H1 (cell line): ENCODE data around the gene PRKN.

Experiments used
- CHD2 ChIP-seq: IDR thresholded peaks from 2 replicates; pipeline ENCODE4 v1.6.1; 2012; ENCODE audit warnings: low read length, improper control_type of control experiment
- CTCF ChIP-seq, 3 experiments: IDR thresholded peaks; 1 replicate in 2 of 3; 2 replicates in 1 of 3; pipeline versions ENCODE4 v1.5.1 to v1.6.1; 2011; ENCODE audit warnings: low read length in 3 of 3, mild to moderate bottlenecking in 3 of 3, inconsistent platforms in 2 of 3, low read depth in 1 of 3, moderate library complexity in 1 of 3; ENCODE audit not compliant: insufficient read depth in 1 of 3; ENCODE audit errors: control extremely low read depth in 1 of 3
- EP300 ChIP-seq, 2 experiments: IDR thresholded peaks; 1 replicate in 1 of 2; 2 replicates in 1 of 2; pipeline ENCODE4 v1.6.1; 2011 to 2012; ENCODE audit warnings: low read depth in 2 of 2, low read length in 2 of 2, mild to moderate bottlenecking in 2 of 2, borderline replicate concordance in 1 of 2, inconsistent platforms in 1 of 2, moderate library complexity in 1 of 2
- EZH2 ChIP-seq: fragments of 200-600 bp; sonication (generic); IDR thresholded peaks from 2 replicates; pipeline ENCODE4 v1.7.1; 2012; ENCODE audit warnings: low read depth, mild to moderate bottlenecking, moderate library complexity, low read length, inconsistent platforms; ENCODE audit not compliant: severe bottlenecking
- POLR2A ChIP-seq, 2 experiments: IDR thresholded peaks; 1 replicate in 1 of 2; 2 replicates in 1 of 2; pipeline ENCODE4 v1.6.1; 2011; ENCODE audit warnings: low read depth in 2 of 2, low read length in 2 of 2, mild to moderate bottlenecking in 2 of 2; ENCODE audit errors: control extremely low read depth in 1 of 2
- RFX5 ChIP-seq: IDR thresholded peaks from 2 replicates; pipeline ENCODE4 v1.6.1; 2011; ENCODE audit warnings: low read depth, low read length, improper control_type of control experiment, borderline replicate concordance
- SIRT6 ChIP-seq: IDR thresholded peaks from one replicate; pipeline ENCODE4 v1.7.1; 2012; ENCODE audit warnings: low read length, inconsistent platforms
- SRF ChIP-seq: IDR thresholded peaks from 2 replicates; pipeline ENCODE4 v1.6.1; 2011; ENCODE audit warnings: mild to moderate bottlenecking, low read depth, low read length, moderate library complexity
- TAF1 ChIP-seq: IDR thresholded peaks from 2 replicates; pipeline ENCODE4 v1.6.1; 2011; ENCODE audit warnings: mild to moderate bottlenecking, low read depth, low read length
- TBP ChIP-seq: IDR thresholded peaks from 2 replicates; pipeline ENCODE4 v1.6.1; 2011; ENCODE audit warnings: low read depth, low read length, improper control_type of control experiment
- TCF12 ChIP-seq: IDR thresholded peaks from 2 replicates; pipeline ENCODE4 v1.6.1; 2011; ENCODE audit warnings: low read depth, mild to moderate bottlenecking, low read length
- YY1 ChIP-seq: IDR thresholded peaks from 2 replicates; pipeline ENCODE4 v1.6.1; 2011; ENCODE audit warnings: low read depth, mild to moderate bottlenecking, low read length
- ZNF274 ChIP-seq: IDR thresholded peaks from 2 replicates; pipeline ENCODE4 v1.7.0; 2012; ENCODE audit warnings: low read length, borderline replicate concordance; ENCODE audit errors: extremely low read depth

GRCh38 chr6:162017536-162017935, 710.0 kb downstream of the PRKN start:
- TF ChIP-seq CTCF (IDR thresholded peaks at IDR 0.05; ENCODE audit: control extremely low read depth in 1 of 3, insufficient read depth in 1 of 3, low read depth in 1 of 3, low read length in 3 of 3) (no peak), ZNF274 (no peak), SRF (no peak), CHD2 (no peak), POLR2A (IDR thresholded peaks at IDR 0.05; ENCODE audit: control extremely low read depth in 1 of 2, low read depth in 2 of 2, low read length in 2 of 2) (no peak), EZH2 (no peak), TCF12 (no peak), RFX5 (no peak), YY1 (no peak), SIRT6 (no peak), EP300 (IDR thresholded peaks at IDR 0.05; ENCODE audit: borderline replicate concordance in 1 of 2, low read depth in 2 of 2, low read length in 2 of 2) (no peak), TAF1 (no peak), TBP (no peak)
